CD8-positive, alpha-beta memory T cell (primary cell): ENCODE results near the gene LSM7. TPM values are rescaled to one million over a fixed set of nuclear protein-coding genes. Genes with fewer than 3 reads are reported as not detected.

Experiments used
- CTCF ChIA-PET: fragments of 350-600 bp; sonication (Branson Sonifier 250); formaldehyde crosslinking; loops from one replicate; lab custom pipeline; 2021; ENCODE audit warnings: antibody characterized with exemption; lab: Charles Lee
- POLR2A ChIA-PET: fragments of 350-600 bp; sonication (Branson Sonifier 250); formaldehyde crosslinking; loops from one replicate; lab custom pipeline; 2021; ENCODE audit warnings: antibody characterized with exemption; lab: Charles Lee
- DNase-seq, 5 donors: peaks; one replicate each; pipeline versions ENCODE4 v3.0.0 to v3.0.0-alpha.2; 2020 to 2022; ENCODE audit warnings: mixed read lengths in 1 of 5
- H3K27ac ChIP-seq: one replicate; pipeline ENCODE4 v1.7.0; 2013; ENCODE audit warnings: low read depth, mild to moderate bottlenecking, low read length, moderate library complexity
- H3K27me3 ChIP-seq: 2 replicates; pipeline ENCODE4 v1.7.0; 2013; ENCODE audit warnings: low read length, mild to moderate bottlenecking; ENCODE audit not compliant: insufficient read depth, poor library complexity, severe bottlenecking
- H3K36me3 ChIP-seq: 2 replicates; pipeline ENCODE4 v1.7.0; 2013; ENCODE audit warnings: mild to moderate bottlenecking, low read length, moderate library complexity; ENCODE audit not compliant: insufficient read depth
- H3K4me1 ChIP-seq: 2 replicates; pipeline ENCODE4 v1.7.0; 2013; ENCODE audit warnings: mild to moderate bottlenecking, low read length, moderate library complexity; ENCODE audit not compliant: insufficient read depth
- H3K4me3 ChIP-seq: 2 replicates; pipeline ENCODE4 v1.7.0; 2013; ENCODE audit warnings: mild to moderate bottlenecking, low read length
- H3K9me3 ChIP-seq: 2 replicates; pipeline ENCODE4 v1.7.0; 2013; ENCODE audit warnings: mild to moderate bottlenecking, low read length
- H3K27ac Mint-ChIP-seq, 8 donors: one replicate each; pipeline ENCODE4 v1.8.0; 2020 to 2021; ENCODE audit warnings: mixed read lengths in 8 of 8, mild to moderate bottlenecking in 6 of 8, inconsistent platforms in 3 of 8, moderate library complexity in 3 of 8
- H3K27me3 Mint-ChIP-seq, 2 donors: one replicate each; pipeline ENCODE4 v1.8.0; 2020 to 2021; ENCODE audit warnings: mixed read lengths in 2 of 2, mild to moderate bottlenecking in 1 of 2, moderate library complexity in 1 of 2
- H3K36me3 Mint-ChIP-seq, 3 donors: one replicate each; pipeline ENCODE4 v1.8.0; 2020 to 2021; ENCODE audit warnings: mixed read lengths in 3 of 3, inconsistent platforms in 1 of 3, mild to moderate bottlenecking in 1 of 3
- H3K4me1 Mint-ChIP-seq, 3 donors: one replicate each; pipeline ENCODE4 v1.8.0; 2020 to 2021; ENCODE audit warnings: mixed read lengths in 3 of 3, inconsistent platforms in 1 of 3, mild to moderate bottlenecking in 1 of 3
- H3K4me3 Mint-ChIP-seq, 7 donors: one replicate each; pipeline ENCODE4 v1.8.0; 2020 to 2021; ENCODE audit warnings: mixed read lengths in 7 of 7, mild to moderate bottlenecking in 6 of 7, moderate library complexity in 4 of 7, inconsistent platforms in 2 of 7
- H3K9me3 Mint-ChIP-seq, 5 donors: one replicate each; pipeline ENCODE4 v1.8.0; 2020 to 2022; ENCODE audit warnings: mixed read lengths in 5 of 5, mild to moderate bottlenecking in 3 of 5, moderate library complexity in 2 of 5, inconsistent platforms in 1 of 5
- polyA plus RNA-seq: library from polyadenylated mRNA; unstranded; fragments of 300-500 nt; fragmentation: Illumina TruSeq; gene quantifications from one replicate; pipeline ENCODE4 v1.2.3, GENCODE V29; 2021
- total RNA-seq, 2 experiments: library from RNA; stranded (reverse); gene quantifications; one replicate each; pipeline ENCODE4 v1.2.3, GENCODE V29; 2021

The LSM7 gene
- total and polyA plus RNA-seq, 3 experiments from 2014 or later = 162 to 168 (median 163) TPM

GRCh38 chr19:2333027-2333806, 4.8 kb upstream of the LSM7 start:
- H3K36me3 Mint-ChIP-seq = peaks cover 0 to 17% (median 2%) of the 10 kb centered on the region in 3 donors
- peaks cover 0 to 2% of the 10 kb centered on the region in 2 donors for H3K27me3 Mint-ChIP-seq
- no peaks in the 10 kb centered on the region for H3K9me3 ChIP-seq
- H3K27ac ChIP-seq = no peak overlapping the region
- ChIA-PET CTCF (no interaction called here), POLR2A (no interaction called here)
- no peaks in the 10 kb centered on the region for H3K9me3 Mint-ChIP-seq
- H3K4me1 Mint-ChIP-seq = peaks cover 21 to 45% (median 23%) of the 10 kb centered on the region in 3 donors
- H3K4me1 ChIP-seq = peaks cover 33% of the 10 kb centered on the region
- peak in 1 of 5 donors; percentile 45 for DNase-seq
- H3K4me3 Mint-ChIP-seq = no peak overlapping the region
- no peak overlapping the region for H3K4me3 ChIP-seq
- peak overlapping the region in 1 of 8 donors; percentile 89 for H3K27ac Mint-ChIP-seq
- H3K27me3 ChIP-seq = no peaks in the 10 kb centered on the region
- H3K36me3 ChIP-seq = no peaks in the 10 kb centered on the region

GRCh38 chr19:2332341-2333026, 4.1 kb upstream of the LSM7 start:
- Mint-ChIP-seq H3K9me3 (no peaks in the 10 kb centered on the region), H3K4me1 (peaks cover 26 to 50% (median 28%) of the 10 kb centered on the region in 3 donors), H3K27ac (peak overlapping the region in 5 of 8 donors; percentile 37 to 85 (median 77)), H3K4me3 (peak overlapping the region in 3 of 7 donors; percentile 5 to 75 (median 44)), H3K36me3 (peaks cover 0 to 21% (median 3%) of the 10 kb centered on the region in 3 donors), H3K27me3 (peaks cover 0 to 2% of the 10 kb centered on the region in 2 donors)
- no peaks in the 10 kb centered on the region for H3K27me3 ChIP-seq
- ChIA-PET POLR2A (no interaction called here), CTCF (no interaction called here)
- DNase-seq = peak in 3 of 5 donors; percentile 38 to 88 (median 44)
- H3K9me3 ChIP-seq = no peaks in the 10 kb centered on the region
- H3K4me1 ChIP-seq = peaks cover 39% of the 10 kb centered on the region
- H3K4me3 ChIP-seq = no peak overlapping the region
- no peak overlapping the region for H3K27ac ChIP-seq
- no peaks in the 10 kb centered on the region for H3K36me3 ChIP-seq

GRCh38 chr19:2331601-2332246, 3.3 kb upstream of the LSM7 start:
- H3K4me3 Mint-ChIP-seq = peak overlapping the region in 1 of 7 donors; percentile 76
- Histone ChIP-seq H3K27me3 (no peaks in the 10 kb centered on the region), H3K9me3 (no peaks in the 10 kb centered on the region), H3K36me3 (no peaks in the 10 kb centered on the region), H3K27ac (no peak overlapping the region), H3K4me3 (no peak overlapping the region), H3K4me1 (peaks cover 46% of the 10 kb centered on the region)
- no peaks in the 10 kb centered on the region for H3K9me3 Mint-ChIP-seq
- H3K27me3 Mint-ChIP-seq = peaks cover 0 to 2% of the 10 kb centered on the region in 2 donors
- H3K4me1 Mint-ChIP-seq = peaks cover 34 to 58% (median 35%) of the 10 kb centered on the region in 3 donors
- DNase-seq = no peak
- POLR2A ChIA-PET = no interaction called here
- CTCF ChIA-PET = no interaction called here
- H3K36me3 Mint-ChIP-seq = peaks cover 0 to 25% (median 3%) of the 10 kb centered on the region in 3 donors
- peak overlapping the region in 1 of 8 donors; percentile 85 for H3K27ac Mint-ChIP-seq

GRCh38 chr19:2330632-2331284, 2.4 kb upstream of the LSM7 start:
- no peak for DNase-seq
- no peak overlapping the region for H3K4me3 ChIP-seq
- Mint-ChIP-seq H3K4me1 (peaks cover 36 to 59% (median 36%) of the 10 kb centered on the region in 3 donors), H3K4me3 (peak overlapping the region in 6 of 7 donors; percentile 20 to 85 (median 72)), H3K36me3 (peaks cover 3 to 27% (median 4%) of the 10 kb centered on the region in 3 donors), H3K9me3 (no peaks in the 10 kb centered on the region), H3K27ac (peak overlapping the region in 3 of 8 donors; percentile 42 to 93 (median 52)), H3K27me3 (peaks cover 0 to 2% of the 10 kb centered on the region in 2 donors)
- no peaks in the 10 kb centered on the region for H3K27me3 ChIP-seq
- ChIA-PET POLR2A (interaction anchor here (0.7 kb wide), 1 partner anchor 41 kb away, joined by 5 read pairs; no protein-coding TSS in a partner anchor), CTCF (no interaction called here)
- no peaks in the 10 kb centered on the region for H3K36me3 ChIP-seq
- H3K9me3 ChIP-seq = no peaks in the 10 kb centered on the region
- peaks cover 48% of the 10 kb centered on the region for H3K4me1 ChIP-seq
- peak overlapping the region; percentile 27 for H3K27ac ChIP-seq

GRCh38 chr19:2330255-2330631, 1.9 kb upstream of the LSM7 start:
- Mint-ChIP-seq H3K9me3 (no peaks in the 10 kb centered on the region), H3K36me3 (peaks cover 3 to 30% (median 4%) of the 10 kb centered on the region in 3 donors), H3K27me3 (peaks cover 0 to 2% of the 10 kb centered on the region in 2 donors), H3K4me3 (peak overlapping the region; percentile 20 to 85 (median 68)), H3K27ac (peak overlapping the region in 3 of 8 donors; percentile 29 to 93 (median 83)), H3K4me1 (peaks cover 37 to 63% (median 39%) of the 10 kb centered on the region in 3 donors)
- H3K4me3 ChIP-seq = no peak overlapping the region
- no peak overlapping the region for H3K27ac ChIP-seq
- no peaks in the 10 kb centered on the region for H3K36me3 ChIP-seq
- H3K9me3 ChIP-seq = no peaks in the 10 kb centered on the region
- ChIA-PET CTCF (no interaction called here), POLR2A (interaction anchor here (0.7 kb wide), 1 partner anchor 41 kb away, joined by 5 read pairs; no protein-coding TSS in a partner anchor)
- peaks cover 48% of the 10 kb centered on the region for H3K4me1 ChIP-seq
- DNase-seq = peak in 1 of 5 donors; percentile 42
- no peaks in the 10 kb centered on the region for H3K27me3 ChIP-seq

GRCh38 chr19:2329501-2329916, 1.1 kb upstream of the LSM7 start:
- CTCF ChIA-PET = interaction anchor here (0.6 kb wide), 1 partner anchor 839 kb away, joined by 3 read pairs; the partner anchor contains the start of gene REEP6
- H3K27ac ChIP-seq = peak overlapping the region; percentile 79
- H3K9me3 ChIP-seq = no peaks in the 10 kb centered on the region
- H3K36me3 ChIP-seq = peaks cover 3% of the 10 kb centered on the region
- Mint-ChIP-seq H3K27me3 (peaks cover 0 to 2% of the 10 kb centered on the region in 2 donors), H3K4me3 (peak overlapping the region; percentile 84 to 99 (median 92)), H3K9me3 (no peaks in the 10 kb centered on the region), H3K27ac (peak overlapping the region; percentile 68 to 94 (median 87)), H3K4me1 (peaks cover 37 to 67% (median 39%) of the 10 kb centered on the region in 3 donors), H3K36me3 (peaks cover 3 to 37% (median 4%) of the 10 kb centered on the region in 3 donors)
- H3K4me3 ChIP-seq = peak overlapping the region; percentile 95
- POLR2A ChIA-PET = no interaction called here
- no peaks in the 10 kb centered on the region for H3K27me3 ChIP-seq
- peaks cover 48% of the 10 kb centered on the region for H3K4me1 ChIP-seq
- DNase-seq = no peak

GRCh38 chr19:2329149-2329478, 728 bp upstream of the LSM7 start:
- H3K27me3 Mint-ChIP-seq = peaks cover 0 to 2% of the 10 kb centered on the region in 2 donors
- Histone ChIP-seq H3K27me3 (no peaks in the 10 kb centered on the region), H3K4me1 (peaks cover 48% of the 10 kb centered on the region), H3K27ac (peak overlapping the region; percentile 79), H3K4me3 (peak overlapping the region; percentile 95), H3K36me3 (peaks cover 4% of the 10 kb centered on the region), H3K9me3 (no peaks in the 10 kb centered on the region)
- H3K4me1 Mint-ChIP-seq = peaks cover 37 to 69% (median 39%) of the 10 kb centered on the region in 3 donors
- peak overlapping the region; percentile 84 to 99 (median 92) for H3K4me3 Mint-ChIP-seq
- H3K36me3 Mint-ChIP-seq = peaks cover 3 to 41% (median 4%) of the 10 kb centered on the region in 3 donors
- ChIA-PET CTCF (no interaction called here), POLR2A (no interaction called here)
- no peak for DNase-seq
- H3K27ac Mint-ChIP-seq = peak overlapping the region in 7 of 8 donors; percentile 68 to 92 (median 87)
- H3K9me3 Mint-ChIP-seq = no peaks in the 10 kb centered on the region
